GM12878 (cell line): Measurements from ENCODE around the gene LDLRAD4. TPM values are rescaled to one million over a fixed set of nuclear protein-coding genes. Genes with fewer than 3 reads are reported as not detected.

Experiments
- ATAC-seq: fragments of 200-7000 bp; cut with Tn5 transposase; 3 replicates; pipeline ENCODE4 v1.9.1; 2020; ENCODE audit warnings: mild to moderate bottlenecking, moderate library complexity
- BruUV-seq: library from RNA; stranded (reverse); fragments of 400-500 nt; replicated peaks from 2 replicates; lab custom pipeline; 2021; lab: Mats Ljungman, UMichigan
- CTCF ChIA-PET: fragments of 300-600 bp; sonication (Branson Sonifier 250); formaldehyde crosslinking; extraction: SDS; loops from one replicate; lab custom pipeline; 2021; ENCODE audit warnings: inconsistent platforms; lab: Yijun Ruan, JAX
- POLR2A ChIA-PET: fragments of 350-600 bp; formaldehyde crosslinking; extraction: SDS; loops from one replicate; lab custom pipeline; 2021; ENCODE audit warnings: inconsistent platforms; lab: Charles Lee
- RAD21 ChIA-PET: fragments of 300-600 bp; sonication (Branson Sonifier 250); formaldehyde crosslinking; loops from one replicate; lab custom pipeline; 2023; ENCODE audit warnings: antibody characterized with exemption; ENCODE audit not compliant: unreplicated experiment; lab: Charles Lee
- SMC1A ChIA-PET: fragments of 300-600 bp; sonication (Branson Sonifier 250); formaldehyde crosslinking; loops from one replicate; lab custom pipeline; 2023; ENCODE audit not compliant: unreplicated experiment, uncharacterized antibody; lab: Charles Lee
- DNase-seq: peaks from one replicate; pipeline ENCODE4 v3.0.0-alpha.2; 2011; ENCODE audit warnings: low read depth, low spot score
- FAIRE-seq: peaks from 3 replicates; lab custom pipeline; 2011; peaks lifted over from hg19 to GRCh38; lab: Jason Lieb, UNC
- H2AFZ ChIP-seq: 2 replicates; pipeline ENCODE4 v1.6.0; 2011; ENCODE audit warnings: low read depth, low read length, control low read depth; ENCODE audit not compliant: control insufficient read depth
- H3K27ac ChIP-seq: 2 replicates; pipeline ENCODE4 v1.5.1; 2011; ENCODE audit warnings: control low read depth; ENCODE audit not compliant: control insufficient read depth, insufficient read depth
- H3K27me3 ChIP-seq, 2 experiments: replicated peaks in 1 of 2; 2 replicates each; pipeline versions ENCODE4 v1.6.0 to v1.6.1; 2011; ENCODE audit warnings: low read length in 1 of 2; ENCODE audit not compliant: control insufficient read depth in 2 of 2, insufficient read depth in 2 of 2
- H3K36me3 ChIP-seq, 2 experiments: 2 replicates each; pipeline ENCODE4 v1.5.1; 2011; ENCODE audit warnings: low read length in 1 of 2; ENCODE audit not compliant: control insufficient read depth in 2 of 2, insufficient read depth in 2 of 2
- H3K4me1 ChIP-seq: 2 replicates; pipeline ENCODE4 v1.6.1; 2011; ENCODE audit warnings: mild to moderate bottlenecking, low read length, moderate library complexity, mixed read lengths; ENCODE audit not compliant: control insufficient read depth, insufficient read depth
- H3K4me2 ChIP-seq: 2 replicates; pipeline ENCODE4 v1.6.0; 2011; ENCODE audit warnings: control low read depth; ENCODE audit not compliant: control insufficient read depth, insufficient read depth
- H3K4me3 ChIP-seq: fragments of 200-600 bp; sonication (generic); 2 replicates; pipeline ENCODE4 v1.5.1; 2016
- H3K79me2 ChIP-seq: 2 replicates; pipeline ENCODE4 v1.6.0; 2011; ENCODE audit warnings: low read length; ENCODE audit not compliant: control insufficient read depth, insufficient read depth
- H3K9ac ChIP-seq: 2 replicates; pipeline ENCODE4 v1.8.0; 2011; ENCODE audit warnings: low read length, control low read depth, mixed read lengths; ENCODE audit not compliant: control insufficient read depth, insufficient read depth
- H3K9me3 ChIP-seq: replicated peaks from 3 replicates; pipeline ENCODE4 v1.5.1; 2011; ENCODE audit warnings: mild to moderate bottlenecking, low read length; ENCODE audit not compliant: control insufficient read depth, insufficient read depth
- H4K20me1 ChIP-seq: 2 replicates; pipeline ENCODE4 v1.6.0; 2011; ENCODE audit not compliant: control insufficient read depth, insufficient read depth
- BRCA1 ChIP-seq: IDR thresholded peaks from 2 replicates; pipeline ENCODE4 v1.6.1; 2011; ENCODE audit warnings: low read depth, low read length, improper control_type of control experiment
- CBFB ChIP-seq: IDR thresholded peaks from 2 replicates; pipeline ENCODE4 v1.6.1; 2016; ENCODE audit warnings: antibody characterized with exemption, low read depth
- CREB1 ChIP-seq: IDR thresholded peaks from 2 replicates; pipeline ENCODE4 v1.6.1; 2012; ENCODE audit warnings: low read depth, mild to moderate bottlenecking, inconsistent platforms
- MYB ChIP-seq: fragments of 150-350 bp; IDR thresholded peaks from 2 replicates; pipeline ENCODE4 v1.6.1; 2014; ENCODE audit warnings: mild to moderate bottlenecking, low read depth, low read length, borderline replicate concordance
- NFIC ChIP-seq: IDR thresholded peaks from 2 replicates; pipeline ENCODE4 v1.6.1; 2012; ENCODE audit warnings: low read depth, mild to moderate bottlenecking, inconsistent platforms, low read length, moderate library complexity
- NFXL1 ChIP-seq: fragments of 450-650 bp; IDR thresholded peaks from 2 replicates; pipeline ENCODE4 v1.6.1; 2017; ENCODE audit warnings: antibody characterized with exemption, mild to moderate bottlenecking, borderline replicate concordance
- NR2C2 ChIP-seq: IDR thresholded peaks from 2 replicates; pipeline ENCODE4 v1.6.1; 2011; ENCODE audit warnings: borderline replicate concordance, low read depth; ENCODE audit not compliant: control insufficient read depth, insufficient read length
- NR2F1 ChIP-seq: fragments of 450-650 bp; conservative IDR thresholded peaks from 2 replicates; pipeline ENCODE4 v1.6.1; 2017; ENCODE audit warnings: mild to moderate bottlenecking
- POLR2AphosphoS2 ChIP-seq: IDR thresholded peaks from 2 replicates; pipeline ENCODE4 v1.6.1; 2011; ENCODE audit warnings: low read depth, mild to moderate bottlenecking, low read length, improper control_type of control experiment, moderate library complexity
- POLR2AphosphoS5 ChIP-seq: IDR thresholded peaks from 2 replicates; pipeline ENCODE4 v1.6.1; 2011; ENCODE audit warnings: mild to moderate bottlenecking, low read length, inconsistent platforms
- RCOR1 ChIP-seq: conservative IDR thresholded peaks from 2 replicates; pipeline ENCODE4 v1.6.1; 2012; ENCODE audit warnings: low read depth, low read length, improper control_type of control experiment
- SMAD1 ChIP-seq: fragments of 450-650 bp; IDR thresholded peaks from 2 replicates; pipeline ENCODE4 v1.6.1; 2018; ENCODE audit warnings: mild to moderate bottlenecking, low read depth; ENCODE audit not compliant: partially characterized antibody
- SPI1 ChIP-seq: IDR thresholded peaks from 2 replicates; pipeline ENCODE4 v1.6.1; 2011; ENCODE audit warnings: low read depth, mild to moderate bottlenecking, low read length, moderate library complexity, borderline replicate concordance; ENCODE audit not compliant: insufficient read depth
- SRF ChIP-seq, 2 experiments: IDR thresholded peaks; 2 replicates each; pipeline ENCODE4 v1.6.1; 2011; ENCODE audit warnings: low read depth in 2 of 2, low read length in 2 of 2, mild to moderate bottlenecking in 1 of 2, moderate library complexity in 1 of 2
- TCF12 ChIP-seq: IDR thresholded peaks from 2 replicates; pipeline ENCODE4 v1.6.1; 2011; ENCODE audit warnings: low read depth, mild to moderate bottlenecking, low read length
- YBX1 ChIP-seq: fragments of 450-650 bp; IDR thresholded peaks from 2 replicates; pipeline ENCODE4 v1.6.1; 2016; ENCODE audit warnings: antibody characterized with exemption
- ZNF217 ChIP-seq: fragments of 450-650 bp; IDR thresholded peaks from 2 replicates; pipeline ENCODE4 v1.6.1; 2017; ENCODE audit warnings: antibody characterized with exemption, mild to moderate bottlenecking
- ZNF384 ChIP-seq: IDR thresholded peaks from 2 replicates; pipeline ENCODE4 v1.6.1; 2012; ENCODE audit warnings: low read depth, mild to moderate bottlenecking, low read length, improper control_type of control experiment, borderline replicate concordance
- WGBS: methylation state at CpG from one replicate; pipeline ENCODE4 v1.1.6; 2016; ENCODE audit warnings: low lambda C conversion rate; ENCODE audit not compliant: insufficient replicate concordance, insufficient coverage; ENCODE audit errors: missing lambda C conversion rate; 5-methylcytosine and 5-hydroxymethylcytosine counted together
- in situ Hi-C: fragments of 300-500 bp; cut with MboI; formaldehyde crosslinking; loops from 9 replicates; pipeline ENCODE4 v1.14.3; 2018; ENCODE audit warnings: mixed read lengths
- intact Hi-C: fragments of 100-400 bp; cut with micrococcal nuclease; formaldehyde crosslinking; loops from one replicate; pipeline ENCODE4 v1.14.2; 2022; ENCODE audit not compliant: unreplicated experiment
- polyA plus RNA-seq, 11 experiments: library from polyadenylated mRNA; depleted of rRNA in 4 of 11; unstranded in 6 of 11; stranded (reverse) in 5 of 11; fragments of >200 nt; fragmentation: Nextera tagmentation in 4 of 11; fragmentation: Illumina TruSeq in 1 of 11; extraction: Ambion mirVana in 4 of 11; extraction: Trizol in 1 of 11; gene quantifications; 1 replicate in 1 of 11; 2 replicates in 10 of 11; pipeline versions ENCODE4 v1.2.1 to v1.2.3, GENCODE V29; 2011 to 2016; ENCODE audit warnings: inconsistent platforms in 2 of 11, missing spikeins in 2 of 11, low read depth in 1 of 11
- total RNA-seq, 4 experiments: library from RNA; depleted of rRNA in 3 of 4; stranded (reverse); fragments of >200 nt in 3 of 4; fragmentation: Illumina TruSeq in 1 of 4; extraction: Trizol in 1 of 4; gene quantifications; 2 replicates each; pipeline versions ENCODE4 v1.2.1 to v1.2.3, GENCODE V29; 2013 to 2021
- TF ChIP-seq, protein P1 (sequence below): fragments of 150-350 bp; IDR thresholded peaks from 2 replicates; pipeline ENCODE4 v1.6.1; 2016; ENCODE audit warnings: low read depth, low read length
- TF ChIP-seq, protein P2 (sequence below): IDR thresholded peaks from 2 replicates; pipeline ENCODE4 v1.6.1; 2011; ENCODE audit warnings: mild to moderate bottlenecking, low read depth, low read length, moderate library complexity; ENCODE audit not compliant: insufficient replicate concordance

The LDLRAD4 gene
- total and polyA plus RNA-seq, 10 of the 15 experiments (the other 5 are each of a cell fraction or from before 2014, with no cell fraction given) = 2.7 to 16.8 (median 11.2) TPM

DNA sequence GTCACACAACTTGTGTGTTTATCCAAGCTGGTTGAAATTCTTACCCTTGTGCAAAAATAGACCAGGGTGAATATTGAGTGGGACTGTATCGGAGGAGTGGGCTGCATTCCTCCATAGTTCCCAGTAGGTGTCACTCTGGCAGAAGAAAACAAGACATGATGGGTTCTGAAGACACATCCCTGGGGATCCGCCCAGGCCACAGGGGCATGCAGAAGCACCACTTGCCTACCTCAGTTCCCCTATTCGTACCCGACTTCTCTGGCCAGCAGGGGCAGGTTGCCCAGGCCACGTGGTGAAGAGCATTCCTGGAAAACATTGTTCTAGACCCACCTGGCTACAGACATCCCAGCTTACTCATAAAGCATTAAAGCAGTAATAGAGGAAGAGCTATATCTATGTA lies 339.6 kb downstream of the LDLRAD4 start:
- FAIRE-seq (peak; percentile 64), DNase-seq (no peak), ATAC-seq (peak; percentile 71)
- no peaks in the 10 kb centered on the region; a peak in 1 of 4 replicates for H3K27me3 ChIP-seq
- H3K4me1 ChIP-seq = peaks cover 17% of the 10 kb centered on the region
- WGBS = 1% methylated on average over 5 of the region's 5 CpGs
- SMC1A ChIA-PET = interaction anchor here (0.6 to 9.6 kb wide), 29 partner anchors 9 to 683 kb away, joined by 3 to 372 read pairs (median 5); partner anchors contain the start of genes FAM210A and RNMT
- CTCF ChIA-PET = interaction anchor here (0.6 to 9.5 kb wide), 41 partner anchors 9 to 560 kb away, joined by 3 to 337 read pairs (median 4); partner anchors contain the start of genes FAM210A and RNMT
- in situ Hi-C loops = loop anchor here (5.0 kb wide), 2 partner anchors 164 to 254 kb away; no protein-coding TSS in a partner anchor
- H3K36me3 ChIP-seq = no peaks in the 10 kb centered on the region
- H3K4me3 ChIP-seq = no peak overlapping the region
- H3K27ac ChIP-seq = no peak overlapping the region
- RAD21 ChIA-PET = interaction anchor here (0.6 to 9.6 kb wide), 23 partner anchors 8 to 399 kb away, joined by 3 to 337 read pairs (median 4); partner anchors contain the start of genes FAM210A and RNMT
- H3K9me3 ChIP-seq = no peaks in the 10 kb centered on the region
- H4K20me1 ChIP-seq = no peaks in the 10 kb centered on the region
- H3K79me2 ChIP-seq = no peaks in the 10 kb centered on the region
- POLR2A ChIA-PET = interaction anchor here (0.7 to 7.6 kb wide), 5 partner anchors 10 to 71 kb away, joined by 3 to 170 read pairs (median 5); no protein-coding TSS in a partner anchor
- no peak overlapping the region for H3K9ac ChIP-seq
- peak overlapping the region; percentile 28; the same call in 1 of the 2 replicates for H3K4me2 ChIP-seq
- H2AFZ ChIP-seq = no peak overlapping the region
- intact Hi-C loops = loop anchor here (1.0 to 5.0 kb wide), 2 partner anchors 72 to 254 kb away; no protein-coding TSS in a partner anchor
- no TSS peak for BruUV-seq
- TF ChIP-seq POLR2AphosphoS5 (no peak), NFIC (no peak), ZNF217 (no peak), RCOR1 (no peak), YBX1 (no peak), TCF12 (no peak), NR2C2 (no peak), BRCA1 (no peak), POLR2AphosphoS2 (no peak), CBFB (no peak), NR2F1 (peak; percentile 64), CREB1 (no peak), NFXL1 (no peak), ZNF384 (no peak), SMAD1 (no peak), SPI1 (peak; percentile 65; the same call in 1 of the 2 replicates), MYB (no peak), SRF (IDR thresholded peaks at IDR 0.05; ENCODE audit: low read depth in 2 of 2, low read length in 2 of 2) (no peak)
- TF ChIP-seq, protein P1, sequence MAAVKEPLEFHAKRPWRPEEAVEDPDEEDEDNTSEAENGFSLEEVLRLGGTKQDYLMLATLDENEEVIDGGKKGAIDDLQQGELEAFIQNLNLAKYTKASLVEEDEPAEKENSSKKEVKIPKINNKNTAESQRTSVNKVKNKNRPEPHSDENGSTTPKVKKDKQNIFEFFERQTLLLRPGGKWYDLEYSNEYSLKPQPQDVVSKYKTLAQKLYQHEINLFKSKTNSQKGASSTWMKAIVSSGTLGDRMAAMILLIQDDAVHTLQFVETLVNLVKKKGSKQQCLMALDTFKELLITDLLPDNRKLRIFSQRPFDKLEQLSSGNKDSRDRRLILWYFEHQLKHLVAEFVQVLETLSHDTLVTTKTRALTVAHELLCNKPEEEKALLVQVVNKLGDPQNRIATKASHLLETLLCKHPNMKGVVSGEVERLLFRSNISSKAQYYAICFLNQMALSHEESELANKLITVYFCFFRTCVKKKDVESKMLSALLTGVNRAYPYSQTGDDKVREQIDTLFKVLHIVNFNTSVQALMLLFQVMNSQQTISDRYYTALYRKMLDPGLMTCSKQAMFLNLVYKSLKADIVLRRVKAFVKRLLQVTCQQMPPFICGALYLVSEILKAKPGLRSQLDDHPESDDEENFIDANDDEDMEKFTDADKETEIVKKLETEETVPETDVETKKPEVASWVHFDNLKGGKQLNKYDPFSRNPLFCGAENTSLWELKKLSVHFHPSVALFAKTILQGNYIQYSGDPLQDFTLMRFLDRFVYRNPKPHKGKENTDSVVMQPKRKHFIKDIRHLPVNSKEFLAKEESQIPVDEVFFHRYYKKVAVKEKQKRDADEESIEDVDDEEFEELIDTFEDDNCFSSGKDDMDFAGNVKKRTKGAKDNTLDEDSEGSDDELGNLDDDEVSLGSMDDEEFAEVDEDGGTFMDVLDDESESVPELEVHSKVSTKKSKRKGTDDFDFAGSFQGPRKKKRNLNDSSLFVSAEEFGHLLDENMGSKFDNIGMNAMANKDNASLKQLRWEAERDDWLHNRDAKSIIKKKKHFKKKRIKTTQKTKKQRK = no peak
- TF ChIP-seq, protein P2, sequence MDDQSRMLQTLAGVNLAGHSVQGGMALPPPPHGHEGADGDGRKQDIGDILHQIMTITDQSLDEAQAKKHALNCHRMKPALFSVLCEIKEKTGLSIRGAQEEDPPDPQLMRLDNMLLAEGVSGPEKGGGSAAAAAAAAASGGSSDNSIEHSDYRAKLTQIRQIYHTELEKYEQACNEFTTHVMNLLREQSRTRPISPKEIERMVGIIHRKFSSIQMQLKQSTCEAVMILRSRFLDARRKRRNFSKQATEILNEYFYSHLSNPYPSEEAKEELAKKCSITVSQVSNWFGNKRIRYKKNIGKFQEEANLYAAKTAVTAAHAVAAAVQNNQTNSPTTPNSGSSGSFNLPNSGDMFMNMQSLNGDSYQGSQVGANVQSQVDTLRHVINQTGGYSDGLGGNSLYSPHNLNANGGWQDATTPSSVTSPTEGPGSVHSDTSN = no peak
